GM18873 (cell line): Measurements from ENCODE around the gene TMEM131L.
"Not testable (repeated sequence)": the region's sequence is repeated elsewhere in the genome, so short reads cannot be mapped to it uniquely, and the experiment has no call there.

Experiments used
- ATAC-seq: cut with Tn5 transposase; IDR thresholded peaks from one replicate; pipeline ENCODE4 v1.9.1; 2021; ENCODE audit warnings: mild to moderate bottlenecking, moderate library complexity, moderate number of reproducible peaks; ENCODE audit not compliant: unreplicated experiment, low FRiP score

Gene TMEM131L

GRCh38 chr4:153535772-153536513 is 69.8 kb downstream of the TMEM131L start:
- no peak for ATAC-seq

- ATAC-seq = no peak
Measured at GRCh38 chr4:153537493-153537960, 71.4 kb downstream of the TMEM131L start.

GRCh38 chr4:153538487-153539357 is 72.6 kb downstream of the TMEM131L start:
- no peak for ATAC-seq

GRCh38 chr4:153539422-153539821 is 73.3 kb downstream of the TMEM131L start:
- no peak for ATAC-seq

GRCh38 chr4:153541456-153542096 is 75.4 kb downstream of the TMEM131L start:
- no peak for ATAC-seq

- ATAC-seq = no peak
Measured at GRCh38 chr4:153542131-153542530, 76.0 kb downstream of the TMEM131L start.

GRCh38 chr4:153542834-153543233 is 76.7 kb downstream of the TMEM131L start:
- no peak for ATAC-seq

GRCh38 chr4:153543351-153543750 is 77.2 kb downstream of the TMEM131L start:
- ATAC-seq = no peak

GRCh38 chr4:153545822-153546221 is 79.7 kb downstream of the TMEM131L start:
- ATAC-seq = no peak

- ATAC-seq = no peak
Measured at GRCh38 chr4:153546280-153546679, 80.1 kb downstream of the TMEM131L start.

- ATAC-seq = no peak
Measured at GRCh38 chr4:153547520-153547919, 81.4 kb downstream of the TMEM131L start.

- not testable (repeated sequence) for ATAC-seq
Measured at GRCh38 chr4:153548907-153549306, 82.7 kb downstream of the TMEM131L start.

- ATAC-seq = no peak
Measured at GRCh38 chr4:153549405-153549804, 83.2 kb downstream of the TMEM131L start.

- no peak for ATAC-seq
Measured at GRCh38 chr4:153553155-153553818, 87.1 kb downstream of the TMEM131L start.

- no peak for ATAC-seq
Measured at GRCh38 chr4:153553819-153554170, 87.6 kb downstream of the TMEM131L start.

- ATAC-seq = no peak
Measured at GRCh38 chr4:153555730-153556434, 89.7 kb downstream of the TMEM131L start.

GRCh38 chr4:153556435-153556815 is 90.3 kb downstream of the TMEM131L start:
- no peak for ATAC-seq

- no peak for ATAC-seq
Measured at GRCh38 chr4:153560908-153561307, 94.7 kb downstream of the TMEM131L start.

- ATAC-seq = no peak
Measured at GRCh38 chr4:153564630-153565525, 98.7 kb downstream of the TMEM131L start.
